DMS79 treated with DMSO at 0.1 percent for 48 hours (cell line): Measurements from ENCODE around the gene BSDC1.
"Not testable (repeated sequence)": the region's sequence is repeated elsewhere in the genome, so short reads cannot be mapped to it uniquely, and the experiment has no call there.

Experiments used
- DNase-seq: peaks from one replicate; lab custom pipeline; 2025; lab: John Stamatoyannopoulos, UW

BSDC1 gene, protein sequence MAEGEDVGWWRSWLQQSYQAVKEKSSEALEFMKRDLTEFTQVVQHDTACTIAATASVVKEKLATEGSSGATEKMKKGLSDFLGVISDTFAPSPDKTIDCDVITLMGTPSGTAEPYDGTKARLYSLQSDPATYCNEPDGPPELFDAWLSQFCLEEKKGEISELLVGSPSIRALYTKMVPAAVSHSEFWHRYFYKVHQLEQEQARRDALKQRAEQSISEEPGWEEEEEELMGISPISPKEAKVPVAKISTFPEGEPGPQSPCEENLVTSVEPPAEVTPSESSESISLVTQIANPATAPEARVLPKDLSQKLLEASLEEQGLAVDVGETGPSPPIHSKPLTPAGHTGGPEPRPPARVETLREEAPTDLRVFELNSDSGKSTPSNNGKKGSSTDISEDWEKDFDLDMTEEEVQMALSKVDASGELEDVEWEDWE

DNA sequence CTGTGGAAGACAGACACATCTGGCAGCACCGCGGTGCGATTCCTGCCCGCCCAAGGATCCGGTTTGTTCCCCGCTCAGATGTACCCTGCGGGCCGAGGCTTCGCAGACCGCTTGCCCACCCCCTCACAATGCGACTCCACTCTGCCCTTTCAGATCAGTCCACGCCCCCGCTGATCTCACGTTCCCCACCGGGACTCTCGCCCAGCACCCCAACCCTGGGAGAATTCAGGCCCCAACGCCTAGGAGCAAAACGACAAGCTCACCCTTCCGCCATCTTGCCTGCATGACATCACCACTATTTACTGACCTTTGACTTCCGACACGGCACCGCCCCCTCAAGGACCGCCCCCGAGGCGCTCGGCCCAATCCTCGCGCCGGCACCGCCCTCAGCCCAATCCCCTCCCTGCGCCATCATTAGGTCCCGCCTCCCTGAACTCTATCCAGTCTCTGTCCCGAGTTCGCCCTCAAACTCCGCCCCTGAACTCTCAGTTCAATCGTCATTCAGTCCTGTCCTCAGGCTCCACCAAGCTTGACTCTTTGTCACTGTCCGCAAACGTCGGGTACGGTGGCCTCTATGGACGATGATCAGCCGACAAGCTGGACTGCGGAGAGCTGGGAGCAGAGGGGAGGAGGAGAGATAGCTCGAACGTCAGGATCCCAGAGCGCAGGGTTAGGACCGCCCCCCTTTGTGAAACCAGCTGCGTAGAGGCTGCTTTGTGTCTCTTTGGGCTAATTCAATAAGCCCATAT is at the start of gene BSDC1:
Gene BSDC1, minus strand, starts transcription at position 301 of the 749 bp plus-strand sequence. Its CDS starts 27 bp downstream, at position 274.
- DNase-seq, result peak; percentile 99

DNA sequence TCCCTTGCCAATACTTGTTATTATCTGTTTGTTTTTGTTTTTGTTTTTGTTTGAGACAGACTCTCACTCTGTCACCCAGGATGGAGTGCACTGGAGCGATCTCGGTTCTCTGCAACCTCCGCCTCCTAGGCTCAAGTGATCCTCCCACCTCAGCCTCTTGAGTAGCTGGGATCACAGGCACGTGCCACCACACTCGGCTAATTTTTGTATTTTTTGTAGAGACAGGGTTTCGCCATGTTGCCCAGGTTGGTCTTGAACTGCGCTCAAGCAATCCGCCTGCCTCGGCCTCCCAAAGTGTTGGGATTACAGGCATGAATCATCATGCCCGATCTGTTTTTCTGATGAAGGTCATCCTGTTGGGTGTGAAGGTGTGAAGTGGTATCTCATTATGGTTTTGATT is 47.2 kb upstream of the BSDC1 start:
- not testable (repeated sequence) for DNase-seq

DNA sequence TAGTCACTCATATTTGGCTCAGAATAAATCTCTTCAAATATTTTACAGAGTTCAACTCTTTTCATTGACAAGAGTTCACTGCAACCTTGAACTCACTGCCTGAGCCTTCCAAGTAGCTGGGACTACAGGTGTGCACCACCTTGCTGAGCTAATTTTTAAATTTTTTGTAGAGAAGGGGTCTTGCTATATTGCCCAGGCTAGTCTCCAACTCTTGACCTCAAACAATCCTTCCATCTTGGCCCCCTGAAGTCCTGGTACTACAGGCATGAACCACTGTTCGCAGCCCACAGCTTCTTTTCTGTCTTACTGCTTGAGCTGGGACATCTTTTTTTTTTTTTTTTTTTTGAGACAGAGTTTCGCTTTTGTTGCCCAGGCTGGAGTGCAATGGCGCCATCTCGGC is 44.5 kb upstream of the BSDC1 start:
- DNase-seq, result not testable (repeated sequence)

DNA sequence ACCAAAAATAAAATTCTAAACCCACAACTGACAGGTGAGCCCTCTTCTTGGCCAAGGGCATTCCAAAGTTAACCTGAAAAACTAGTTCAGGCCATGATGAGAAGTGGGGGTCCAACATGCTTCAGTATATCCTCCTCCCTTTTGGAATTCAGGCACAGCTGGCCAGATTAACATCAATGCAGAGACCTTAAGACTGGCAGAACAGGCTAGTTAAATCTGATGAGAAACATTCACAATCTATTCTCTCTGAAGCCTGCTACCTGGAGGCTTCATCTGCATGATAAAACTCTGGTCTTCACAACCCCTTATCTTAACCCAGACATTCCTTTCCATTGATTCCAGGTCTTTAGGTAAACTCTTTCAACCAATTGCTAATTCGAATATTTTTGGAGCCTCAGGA is 43.9 kb upstream of the BSDC1 start:
- DNase-seq, result no peak

DNA sequence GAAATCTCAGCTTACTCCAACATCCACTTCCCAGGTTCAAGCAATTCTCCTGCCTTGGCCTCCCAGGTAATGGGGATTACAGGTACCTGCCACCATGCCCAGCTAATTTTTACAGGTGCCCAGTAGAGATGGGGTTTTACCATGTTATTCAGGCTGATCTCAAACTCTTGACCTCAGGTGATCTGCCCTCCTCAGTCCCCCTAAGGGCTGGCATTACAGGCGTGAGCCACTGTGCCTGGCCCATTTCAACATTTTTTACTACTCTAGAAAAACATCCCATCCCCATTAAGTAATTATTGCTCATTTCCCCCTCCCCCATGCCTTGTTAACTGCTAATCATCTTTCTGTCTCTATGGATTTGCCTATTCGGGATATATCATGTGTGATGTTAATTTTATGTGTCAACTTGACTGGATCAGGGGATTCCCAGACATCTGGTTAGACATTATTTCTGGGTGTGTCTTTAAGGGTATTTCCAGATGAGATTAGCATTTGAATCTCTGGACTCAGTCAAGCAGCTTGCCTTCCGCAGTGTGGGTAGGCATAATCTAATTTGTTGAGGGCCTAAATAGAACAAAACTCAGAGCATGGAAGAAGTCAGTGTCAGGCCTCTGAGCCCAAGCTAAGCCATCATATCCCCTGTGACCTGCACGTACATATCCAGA is 37.6 kb upstream of the BSDC1 start:
- DNase-seq, result no peak

DNA sequence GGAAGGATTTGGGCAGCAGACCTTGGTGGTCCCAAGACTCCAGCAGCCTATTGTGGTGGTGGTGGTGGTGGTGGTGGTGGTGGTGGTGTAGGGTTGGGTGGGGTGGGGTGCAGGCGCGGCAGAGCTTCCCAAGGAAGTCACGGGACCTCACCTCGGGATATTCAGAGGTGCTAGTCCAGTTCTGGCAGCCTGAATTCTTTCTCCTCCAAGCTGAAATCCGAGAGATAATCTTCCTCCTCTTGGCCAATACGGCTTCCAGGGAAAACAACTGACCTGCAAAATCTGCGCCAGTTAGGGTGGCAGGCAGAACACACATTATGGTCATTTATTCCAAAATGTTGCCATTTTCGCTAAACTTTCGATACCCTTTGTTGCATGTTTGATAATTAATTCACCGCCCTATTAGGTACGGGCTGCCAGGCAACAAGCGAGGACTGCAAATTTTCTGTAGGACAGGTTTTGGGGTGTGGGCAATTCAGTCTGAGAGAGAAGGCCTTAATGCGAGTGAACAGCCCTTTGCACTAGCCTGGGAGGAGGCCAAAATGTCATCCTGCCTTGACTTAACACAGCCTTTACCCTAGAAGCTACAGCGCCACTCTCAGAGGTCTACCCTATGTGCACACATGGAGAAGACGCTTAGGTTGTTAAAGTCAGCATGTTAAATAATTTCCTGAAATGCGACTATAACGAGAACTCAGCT is 33.2 kb upstream of the BSDC1 start:
- DNase-seq, result no peak

DNA sequence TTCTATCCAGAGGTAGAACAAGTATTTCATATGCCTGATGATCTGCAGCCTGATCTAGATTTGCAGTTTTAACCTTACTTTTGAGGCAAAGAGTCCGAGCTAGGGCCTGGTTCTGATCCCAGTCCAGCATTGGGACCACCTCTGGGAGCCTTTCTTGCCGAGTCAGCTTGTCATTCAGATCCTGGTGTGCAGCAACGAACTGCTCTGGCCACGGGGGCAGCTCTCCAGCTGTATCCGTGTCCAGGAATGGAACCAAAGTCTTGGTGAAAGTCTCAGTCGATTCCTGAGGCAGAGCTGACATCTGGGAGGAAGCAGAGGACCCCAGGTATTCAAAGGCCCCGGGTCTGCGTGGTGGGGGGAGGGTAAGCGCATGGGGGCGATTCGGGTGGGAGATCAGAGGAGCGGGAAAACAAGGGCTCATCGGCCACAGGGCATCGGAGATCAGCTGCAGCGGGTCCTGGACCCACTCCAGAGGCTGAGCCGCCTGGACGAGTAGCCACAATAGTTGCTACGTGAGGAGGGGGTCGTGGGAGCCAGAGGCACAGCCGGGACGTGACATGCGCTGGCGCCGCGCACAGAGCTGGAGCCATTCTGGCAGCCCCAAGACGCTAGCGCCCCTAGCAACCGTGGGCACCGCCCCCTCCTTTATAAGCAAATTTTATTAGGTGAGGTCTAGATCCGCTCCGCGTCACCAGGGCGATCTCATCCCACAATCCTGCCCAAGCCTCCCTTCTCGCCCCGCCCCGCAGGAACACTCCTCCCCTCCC is 32.4 kb upstream of the BSDC1 start:
- DNase-seq, result peak; percentile 50

DNA sequence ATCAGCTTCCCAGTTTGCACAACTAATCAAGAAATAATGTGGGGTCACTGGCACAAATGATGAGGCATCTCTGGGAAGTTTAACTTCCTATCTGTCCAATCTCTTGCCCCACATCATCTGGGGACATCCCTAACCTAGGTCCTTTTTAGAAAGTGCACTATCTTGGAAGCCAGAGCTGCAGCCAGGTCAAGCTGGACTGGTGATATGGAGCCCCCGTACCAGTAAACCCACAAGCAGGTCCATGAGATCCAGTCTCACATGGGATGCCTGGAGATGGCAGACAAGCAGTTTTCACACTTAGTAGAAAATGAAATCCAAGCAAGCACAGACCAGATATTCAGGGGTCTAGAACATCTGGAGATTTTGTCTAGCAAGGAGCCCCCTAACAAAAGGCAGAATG is 27.5 kb upstream of the BSDC1 start:
- no peak for DNase-seq

DNA sequence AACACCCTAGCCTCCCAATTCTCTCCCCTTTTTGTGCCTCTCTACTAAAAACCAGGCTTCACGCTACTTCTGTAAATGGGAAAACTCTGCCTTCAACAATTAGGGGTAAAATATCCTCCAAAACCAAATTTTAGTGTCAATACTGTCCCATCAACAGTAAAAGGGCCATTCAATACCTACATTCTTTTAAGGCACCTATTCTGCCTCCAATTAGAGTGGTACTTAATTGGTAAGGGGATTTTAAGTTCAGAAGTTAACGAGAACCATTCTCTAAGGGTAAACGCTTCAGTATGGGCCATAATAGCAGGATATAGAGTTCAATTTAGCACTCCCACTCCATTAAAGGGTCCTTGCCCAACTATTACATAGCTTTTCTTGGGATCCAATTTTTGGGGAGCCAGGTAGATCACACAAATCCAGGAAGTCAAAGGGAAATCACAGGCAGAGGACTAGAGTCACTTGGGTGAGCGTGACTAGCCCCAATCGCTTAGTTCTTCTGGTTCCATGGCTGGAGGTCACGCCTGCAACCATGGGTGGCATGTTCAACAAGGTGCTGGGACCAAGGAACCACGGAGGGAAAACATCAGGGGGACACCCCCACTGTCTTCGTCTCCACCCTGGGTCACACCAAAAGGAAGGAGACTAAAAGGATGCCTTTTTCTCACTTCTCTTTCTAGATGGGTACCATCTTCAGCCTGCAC is 20.1 kb upstream of the BSDC1 start:
- no peak for DNase-seq

DNA sequence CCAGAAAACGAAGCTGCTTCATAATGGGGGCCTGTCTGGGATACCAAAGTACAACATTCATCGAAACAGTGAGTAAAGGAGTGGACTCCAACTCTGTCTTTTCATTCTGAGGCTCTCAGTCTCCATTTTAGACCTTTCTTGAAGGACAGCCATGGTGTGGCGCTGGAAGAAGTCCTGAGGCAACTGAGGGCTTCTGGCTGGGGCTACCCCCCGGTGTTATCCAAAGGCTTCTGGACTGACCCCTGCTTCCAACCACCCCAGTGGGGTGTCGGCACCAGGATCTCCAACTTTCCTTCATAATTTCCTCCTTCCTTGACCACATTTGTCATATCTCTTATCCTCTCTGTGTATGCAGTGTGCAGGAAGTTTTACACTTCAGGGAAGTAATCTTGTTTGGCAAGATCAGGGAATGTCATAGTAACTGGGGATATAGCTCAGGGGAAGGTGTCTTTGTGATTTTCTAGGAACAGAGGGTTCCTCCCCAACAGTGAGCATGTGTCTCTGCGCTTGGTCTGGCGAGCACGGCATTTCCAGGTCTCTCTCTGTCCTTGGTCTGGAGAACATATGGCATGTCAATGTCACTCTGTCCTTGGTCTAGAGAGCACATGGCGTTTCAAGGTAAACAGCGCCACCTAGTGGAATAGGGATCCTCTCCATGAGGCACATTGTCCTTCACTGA is 19.4 kb upstream of the BSDC1 start:
- no peak for DNase-seq

DNA sequence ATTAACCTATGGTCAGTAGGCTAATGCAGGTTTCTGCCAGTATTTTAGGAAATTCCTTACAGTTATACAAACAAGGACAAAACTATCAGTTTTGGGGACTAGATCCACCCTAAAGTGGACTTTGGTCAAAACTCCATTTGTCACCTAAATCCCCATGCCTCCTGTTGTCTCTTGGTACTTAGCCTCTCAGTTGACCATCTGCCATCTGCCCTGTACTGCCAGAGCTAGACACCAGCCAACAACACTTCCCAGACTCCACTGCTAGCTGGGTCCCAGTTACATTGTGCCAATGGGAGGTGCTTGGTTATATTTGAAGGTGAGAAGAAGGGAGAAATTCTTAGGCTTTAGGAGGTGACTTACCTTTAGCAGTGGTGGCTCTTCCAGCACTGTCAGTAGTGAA is 17.0 kb upstream of the BSDC1 start:
- DNase-seq, result no peak

DNA sequence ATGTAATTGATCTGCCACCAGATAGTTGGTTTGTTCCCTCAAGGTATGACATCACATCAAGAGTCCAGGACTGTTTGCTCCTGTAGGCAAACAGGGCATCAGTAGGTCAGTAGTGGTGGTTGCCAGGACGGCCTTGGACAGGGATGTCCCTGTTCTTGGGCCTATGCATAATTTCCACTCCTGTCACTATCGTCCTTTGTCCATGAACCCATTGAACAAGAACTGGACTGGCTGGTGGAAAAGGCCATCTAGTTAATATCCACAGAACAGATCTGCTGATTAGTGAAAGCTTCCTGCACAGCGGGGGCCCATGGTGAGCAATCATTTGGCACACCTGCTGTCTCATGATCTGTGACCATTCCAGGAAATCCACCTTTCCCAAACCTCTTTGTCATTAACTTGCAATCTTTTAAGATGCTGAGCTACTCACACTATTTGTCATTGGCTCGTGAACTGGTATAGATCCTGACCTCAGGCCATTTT is 12.4 kb upstream of the BSDC1 start:
- no peak for DNase-seq

DNA sequence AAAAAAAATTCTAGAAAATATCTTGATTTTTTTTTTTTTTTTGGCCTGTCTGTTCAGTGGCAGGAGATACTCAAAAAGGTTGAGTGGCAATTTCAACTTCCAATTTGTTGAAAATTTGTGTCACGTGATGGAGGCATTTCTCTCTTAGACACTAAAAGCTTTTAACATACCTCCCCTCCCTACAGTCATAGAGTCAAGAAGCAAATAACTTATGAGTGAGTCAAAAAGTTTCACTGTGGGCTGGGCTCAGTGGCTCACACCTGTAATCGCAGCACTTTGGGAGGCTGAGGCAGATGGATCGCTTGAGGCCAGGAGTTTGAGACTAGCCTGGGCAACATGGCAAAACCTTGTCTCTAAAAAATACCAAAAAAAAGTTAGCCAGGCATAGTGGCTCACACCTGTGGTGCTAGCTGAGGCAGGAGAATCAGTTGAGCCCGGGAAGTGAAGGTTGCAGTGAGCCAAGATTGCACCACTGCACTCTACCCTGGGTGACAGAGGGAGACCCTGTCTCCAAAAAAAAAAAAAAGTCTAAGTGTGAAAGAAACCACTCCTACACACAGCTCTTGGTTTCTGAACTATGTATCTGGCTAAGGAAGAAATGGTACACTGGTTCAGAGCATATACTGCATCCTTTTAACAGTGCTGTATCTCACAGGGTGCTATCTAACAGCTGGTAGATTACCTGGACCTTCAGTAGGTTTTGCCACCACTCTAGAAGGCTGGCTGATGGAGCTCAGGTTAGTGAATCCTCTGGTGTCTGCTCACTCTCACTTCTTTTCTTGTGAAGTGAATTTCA is 11.6 kb upstream of the BSDC1 start:
- no peak for DNase-seq

DNA sequence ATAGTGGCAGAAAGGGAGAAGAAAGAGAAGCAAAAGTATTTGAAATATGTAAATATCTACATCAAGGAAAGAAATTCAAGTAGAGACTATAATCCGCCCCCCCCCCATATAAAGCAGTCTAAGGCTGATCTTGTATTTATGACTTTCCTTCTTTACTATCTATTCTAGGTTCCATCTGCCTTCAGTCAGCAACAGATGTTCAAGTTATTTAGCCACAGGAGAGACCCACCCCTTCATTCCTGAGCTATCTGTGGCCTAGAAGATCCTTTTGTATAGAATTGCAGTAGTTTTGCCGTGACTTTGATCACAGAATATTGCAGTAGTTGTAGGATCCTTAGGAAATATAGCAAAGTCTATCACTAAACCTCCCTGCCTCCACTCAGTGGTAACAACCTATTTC is 10.7 kb upstream of the BSDC1 start:
- no peak for DNase-seq

DNA sequence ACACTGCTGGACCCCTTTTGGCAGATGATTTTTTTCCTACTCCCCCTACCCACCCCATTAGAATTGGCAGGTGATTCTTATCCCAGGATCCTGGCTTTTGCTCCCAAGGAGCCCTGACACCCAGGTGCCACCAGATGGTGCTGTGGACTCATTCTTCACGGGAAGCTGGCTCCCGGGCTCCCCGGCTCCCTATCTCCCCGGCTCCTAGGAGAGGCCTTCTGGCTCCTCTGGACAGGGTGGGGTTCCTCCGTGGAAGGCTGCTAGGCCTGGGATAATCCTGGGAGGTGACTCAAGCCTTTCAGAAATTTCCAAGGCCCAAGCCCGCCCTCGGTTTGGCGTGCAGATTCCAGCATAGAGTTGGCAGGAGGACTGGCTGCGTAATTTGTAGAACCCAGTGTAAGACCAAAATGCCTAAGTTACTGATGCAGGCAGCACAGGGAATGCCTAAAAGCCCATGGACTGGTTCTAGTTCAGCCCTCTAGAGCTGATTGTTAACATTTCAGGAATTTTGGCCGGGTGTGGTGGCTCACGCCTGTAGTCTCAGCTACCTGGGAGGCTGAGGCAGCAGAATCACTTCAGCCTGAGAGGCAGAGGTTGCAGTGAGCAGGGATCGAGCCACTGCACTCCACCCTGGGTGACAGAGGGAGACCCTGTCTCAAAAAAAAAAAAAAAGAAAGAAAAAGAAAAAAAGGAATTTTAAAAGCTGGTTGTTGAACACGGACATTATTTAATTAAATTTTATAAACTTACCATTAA is 6.8 kb upstream of the BSDC1 start:
- peak; percentile 81 for DNase-seq

DNA sequence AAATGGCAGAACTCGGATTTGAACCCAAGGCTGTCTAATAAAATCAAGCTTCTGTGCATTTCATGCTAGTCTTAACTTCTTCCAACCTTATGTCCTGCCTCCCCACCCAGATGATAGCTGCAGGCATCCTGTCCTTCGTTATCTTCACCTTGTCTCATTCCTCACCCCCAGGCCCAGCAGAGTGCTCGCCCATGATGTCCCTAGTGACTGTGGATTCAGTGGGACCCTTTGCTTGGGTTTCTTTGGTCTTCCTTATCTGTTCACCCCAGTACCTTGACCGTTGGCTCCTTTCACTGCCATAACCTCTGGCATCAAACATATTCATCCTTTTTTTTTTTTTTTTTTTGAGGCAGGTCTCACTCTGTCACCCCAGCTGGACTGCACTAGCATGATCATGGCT is 5.6 kb upstream of the BSDC1 start:
- DNase-seq, result no peak

DNA sequence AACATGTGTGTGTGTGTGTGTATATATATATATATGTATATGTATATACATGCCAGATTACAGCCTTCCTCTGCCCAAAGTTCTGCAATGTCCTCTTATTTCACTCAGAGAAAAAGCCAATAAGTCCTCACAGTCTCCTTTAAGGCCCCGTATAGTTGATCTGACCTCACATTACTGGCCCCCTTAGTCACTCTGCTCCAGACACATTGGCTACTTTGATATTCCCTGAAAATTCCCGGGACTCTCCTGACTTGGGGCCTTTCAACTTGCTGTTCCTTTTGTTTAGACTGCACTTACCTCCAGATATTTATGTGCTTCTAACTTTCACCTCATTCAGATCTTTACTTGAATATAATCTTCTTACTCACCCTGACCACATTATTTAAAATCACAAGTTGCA is 4.2 kb upstream of the BSDC1 start:
- no peak for DNase-seq

DNA sequence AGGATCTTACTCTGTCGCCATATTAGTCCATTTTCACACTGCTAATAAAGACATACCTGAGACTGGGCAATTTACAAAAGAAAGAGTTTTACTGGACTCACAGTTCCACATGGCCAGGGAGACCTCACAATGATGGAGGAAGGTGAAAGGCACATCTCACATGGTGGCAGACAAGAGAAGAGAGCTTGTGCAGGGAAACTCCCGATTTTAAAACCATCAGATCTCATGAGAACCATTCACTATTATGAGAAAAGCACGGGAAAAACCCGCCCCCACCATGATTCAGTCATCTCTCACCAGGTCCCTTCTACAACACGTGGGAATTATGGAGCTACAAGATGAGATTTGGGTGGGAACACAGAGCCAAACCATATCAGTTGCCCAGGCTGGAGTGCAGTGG is 2.3 kb upstream of the BSDC1 start:
- not testable (repeated sequence) for DNase-seq
